ENCODE measurements around the gene NCK1.
A peak's percentile ranks its signal among the peaks of the same experiment; 100 is the strongest.

Gene NCK1

DNA sequence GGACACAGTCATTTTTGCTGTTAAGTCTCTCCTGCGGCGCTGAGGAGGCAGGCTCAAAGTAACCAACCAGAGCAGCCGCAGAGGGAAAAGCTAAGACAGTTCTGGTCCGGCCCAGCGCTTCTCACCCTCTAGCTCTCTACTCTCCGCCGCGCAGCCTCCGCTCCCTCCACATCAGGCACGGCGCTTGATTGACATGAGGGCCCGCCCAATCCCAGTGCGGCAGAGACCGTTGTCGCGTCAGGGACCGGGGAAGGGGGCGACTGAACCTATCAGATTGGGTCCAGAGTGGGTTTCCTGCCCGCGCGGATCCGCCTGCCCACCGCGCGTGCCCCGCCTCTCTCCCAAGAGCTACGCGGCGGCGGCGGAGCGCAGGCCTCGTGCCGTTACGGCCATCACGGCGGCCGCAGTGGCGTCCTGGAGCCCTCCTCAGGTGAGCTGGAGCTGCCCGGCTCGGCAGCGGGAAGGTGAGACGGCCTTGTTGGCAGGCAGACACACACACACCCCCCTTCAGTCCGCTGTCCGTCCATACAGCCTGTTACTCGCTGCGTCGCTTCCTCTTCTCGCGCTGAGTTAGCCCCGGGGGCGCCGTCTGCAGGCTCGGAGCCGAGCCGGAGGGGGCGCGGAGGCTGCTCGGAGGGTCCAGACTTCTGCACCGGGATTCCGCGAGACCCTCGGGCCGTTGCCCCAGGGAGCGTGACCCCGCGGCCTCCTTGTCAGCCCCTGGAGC is at the start of gene NCK1:
TSS of gene NCK1 (plus strand) at position 319 of the 727 bp plus-strand sequence. CDS start 65,794 bp downstream, outside the sequence.
- DNase-seq = peak; percentile 98

DNA sequence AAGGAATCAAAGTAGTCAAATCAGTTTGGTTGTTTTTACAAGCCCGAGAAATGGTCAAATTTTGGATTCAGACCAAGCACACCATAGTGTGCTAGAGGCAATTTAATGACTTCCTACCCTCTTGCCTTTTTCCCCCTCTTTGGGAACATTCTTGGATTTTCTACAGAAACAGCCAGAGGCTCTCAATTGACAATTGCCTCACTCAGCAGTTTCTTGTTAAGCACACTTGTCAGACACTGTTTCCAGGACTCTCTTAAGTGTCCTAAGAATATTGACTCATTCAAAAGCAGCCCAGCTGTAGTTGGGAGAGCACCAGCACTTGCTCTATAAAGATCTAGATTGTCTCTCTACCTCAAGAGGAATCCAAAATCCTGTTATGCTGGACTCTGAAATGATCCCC is 44.6 kb upstream of the NCK1 start:
- DNase-seq = no peak

DNA sequence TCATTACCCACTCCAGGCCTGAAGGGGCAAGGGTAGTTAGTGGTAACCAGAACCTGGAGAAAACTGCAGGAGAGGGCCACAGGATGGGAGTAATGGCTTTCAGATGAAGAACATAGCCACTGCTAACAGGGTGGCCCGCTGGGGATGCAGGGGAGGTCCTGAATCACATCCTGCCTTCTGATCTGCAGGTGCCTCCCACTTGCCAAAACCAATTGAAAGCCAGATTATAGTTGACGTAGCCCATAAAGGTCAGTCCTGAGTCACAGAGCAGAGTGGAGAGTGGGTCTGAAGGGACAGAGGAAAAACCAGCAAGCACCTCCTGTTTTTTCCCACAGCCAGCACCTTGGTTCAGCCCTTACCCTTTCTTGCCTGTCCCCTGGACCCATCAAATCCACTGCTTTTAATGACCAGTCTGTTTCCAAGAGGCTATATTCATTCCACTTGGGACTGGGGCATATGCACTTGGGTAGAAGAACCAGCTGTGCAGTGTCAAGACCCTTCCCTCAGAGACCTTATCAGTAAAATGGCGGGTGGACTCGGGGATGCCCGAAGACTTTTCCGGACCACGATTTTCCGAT is 43.7 kb upstream of the NCK1 start:
- peak; percentile 52 for DNase-seq

DNA sequence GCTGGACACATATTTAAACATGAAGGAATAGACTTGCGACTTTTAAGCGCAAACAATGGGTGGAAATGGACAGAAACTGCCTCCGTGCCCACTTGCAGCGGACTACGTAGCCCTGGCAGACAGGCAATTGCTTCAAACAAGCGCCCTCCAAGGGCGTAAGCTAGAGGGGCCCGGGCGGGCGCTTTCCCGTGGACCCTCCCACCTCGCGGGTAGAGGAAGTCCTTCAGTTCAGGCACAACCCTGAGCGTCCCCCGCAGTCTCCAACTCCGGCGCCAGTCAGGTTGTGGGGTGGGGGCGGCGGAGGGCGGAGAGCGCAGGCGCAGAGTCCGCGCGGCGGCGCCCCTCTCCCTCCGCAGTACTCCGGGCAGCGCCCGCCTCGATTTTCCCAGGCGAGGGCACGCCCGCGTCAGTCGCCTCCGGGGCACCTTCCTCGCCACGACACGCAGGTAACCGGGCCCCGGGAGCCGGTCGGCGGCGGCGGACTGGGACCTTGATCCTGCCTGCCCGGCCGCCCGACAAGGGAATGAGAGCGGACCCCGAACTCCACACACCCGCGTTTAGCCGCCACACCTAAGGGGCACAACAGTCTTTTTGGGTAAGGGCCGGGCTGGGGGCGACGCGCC is 43.1 kb upstream of the NCK1 start, which contains the start of gene SLC35G2:
TSS of gene SLC35G2 (plus strand) at position 358 of the 623 bp plus-strand sequence. CDS start 35,335 bp downstream, outside the sequence.
- peak; percentile 49 for DNase-seq

DNA sequence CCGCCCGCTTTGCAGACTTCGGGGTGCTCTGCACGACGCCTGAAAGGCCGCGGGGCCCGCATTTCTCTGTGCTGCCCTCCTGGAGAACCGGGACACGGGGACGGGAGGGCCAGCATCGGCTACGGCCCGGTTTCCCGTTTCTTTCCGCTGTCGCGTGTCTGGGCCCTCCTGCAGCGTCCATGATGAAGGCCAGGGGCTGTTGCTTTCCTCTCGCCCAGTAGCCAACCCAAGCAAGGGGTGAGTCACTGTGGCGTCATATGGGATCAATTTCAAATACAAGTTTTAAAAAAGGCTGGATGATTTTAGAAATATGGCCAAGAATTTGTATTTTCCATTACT is 42.6 kb upstream of the NCK1 start:
- DNase-seq = peak; percentile 18

DNA sequence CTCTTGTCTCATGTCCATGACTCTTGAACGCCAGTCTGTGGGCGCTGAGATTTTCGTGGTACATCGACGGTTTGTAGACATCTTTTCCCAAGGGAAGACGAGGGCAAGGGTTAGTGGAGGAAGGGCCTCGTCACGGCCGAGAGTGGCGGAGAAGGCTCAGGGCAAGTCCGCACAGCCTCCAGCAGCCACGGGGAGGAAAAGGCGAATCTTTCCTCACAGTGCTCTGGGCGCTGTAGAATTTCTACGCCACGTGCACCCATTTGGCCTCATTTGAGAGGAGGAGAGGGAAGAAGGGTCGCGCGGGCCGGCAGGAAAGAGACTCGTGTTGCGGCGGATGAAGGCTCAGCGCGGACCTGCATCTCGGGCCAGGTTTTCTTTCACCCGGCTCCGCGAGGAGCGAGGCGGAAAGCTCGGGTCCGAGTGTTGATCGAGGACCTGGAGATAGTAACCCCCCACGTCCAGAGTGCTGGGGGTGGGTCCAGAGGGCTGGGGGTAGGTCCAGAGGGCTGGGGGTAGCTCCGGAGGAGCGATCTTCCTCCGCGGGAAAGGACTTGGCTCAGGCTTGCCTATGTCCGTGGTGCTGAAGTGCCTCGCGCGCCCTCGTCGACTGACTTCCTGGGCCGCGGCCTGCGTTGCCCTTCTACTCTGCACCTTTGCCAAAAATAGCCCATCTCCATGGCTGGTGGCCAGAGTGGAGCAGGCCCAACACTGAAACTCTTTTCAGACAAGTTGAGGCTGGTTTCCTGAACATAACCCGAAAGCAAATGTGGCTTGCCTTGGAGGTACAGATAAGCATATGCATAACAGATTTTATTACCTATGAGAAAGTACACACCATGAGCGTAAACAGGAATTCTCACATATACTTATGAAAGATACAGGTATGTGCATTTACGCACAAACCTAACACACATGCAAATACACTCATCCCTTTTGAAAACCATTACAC is 42.0 kb upstream of the NCK1 start:
- peak; percentile 22 for DNase-seq

DNA sequence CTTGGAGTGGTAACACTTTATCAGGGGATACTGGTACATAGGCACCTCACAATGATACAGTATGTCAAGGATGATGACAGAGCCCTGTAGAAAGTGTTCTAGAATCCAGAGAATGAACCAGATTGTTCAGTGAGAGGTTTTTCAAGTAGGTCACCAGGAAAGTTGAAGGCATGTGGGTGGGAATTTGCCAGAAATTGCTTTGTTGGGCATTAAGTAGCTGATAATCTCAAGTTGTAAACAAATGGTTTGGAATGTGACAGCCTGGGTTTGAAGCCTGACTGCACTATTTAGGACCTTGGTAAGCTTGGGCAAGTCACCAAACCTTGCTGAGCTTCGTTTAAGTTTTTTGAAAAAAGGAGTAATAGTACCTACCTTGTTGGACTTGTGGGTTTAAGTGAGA is 30.5 kb upstream of the NCK1 start:
- DNase-seq = no peak

DNA sequence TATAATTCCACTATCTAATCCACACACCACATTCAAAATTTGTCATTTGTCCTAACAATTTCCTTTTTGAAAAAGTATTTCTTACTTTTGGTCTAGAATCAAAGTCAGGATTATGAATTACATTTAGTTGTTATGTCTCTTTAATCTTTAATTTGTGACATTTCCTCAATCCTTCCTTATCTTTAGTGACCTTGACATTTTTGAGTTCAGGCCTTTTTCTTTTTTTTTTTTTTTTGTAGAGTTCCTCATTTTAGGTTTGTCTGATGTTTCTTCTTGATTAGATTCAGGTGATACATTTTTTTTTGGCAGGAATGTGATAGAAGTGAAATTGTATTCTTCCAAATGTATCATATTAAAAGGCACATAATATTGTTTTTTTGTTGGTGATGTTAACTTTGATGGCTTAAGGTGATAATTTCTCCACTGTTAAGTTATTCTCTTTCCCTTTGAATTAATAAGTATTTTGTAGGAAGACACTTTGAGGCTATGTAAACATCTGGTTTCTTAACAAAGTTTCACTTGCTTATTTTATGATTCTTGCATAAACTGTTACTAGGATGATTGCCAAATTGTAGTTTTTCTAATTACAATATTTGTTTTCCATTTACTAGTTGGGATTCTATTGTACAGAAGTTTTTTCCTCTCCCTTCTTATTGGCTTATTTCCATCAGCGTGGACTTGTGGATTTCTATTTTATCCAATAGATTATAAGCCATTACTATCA is 26.8 kb upstream of the NCK1 start:
- no peak for DNase-seq

DNA sequence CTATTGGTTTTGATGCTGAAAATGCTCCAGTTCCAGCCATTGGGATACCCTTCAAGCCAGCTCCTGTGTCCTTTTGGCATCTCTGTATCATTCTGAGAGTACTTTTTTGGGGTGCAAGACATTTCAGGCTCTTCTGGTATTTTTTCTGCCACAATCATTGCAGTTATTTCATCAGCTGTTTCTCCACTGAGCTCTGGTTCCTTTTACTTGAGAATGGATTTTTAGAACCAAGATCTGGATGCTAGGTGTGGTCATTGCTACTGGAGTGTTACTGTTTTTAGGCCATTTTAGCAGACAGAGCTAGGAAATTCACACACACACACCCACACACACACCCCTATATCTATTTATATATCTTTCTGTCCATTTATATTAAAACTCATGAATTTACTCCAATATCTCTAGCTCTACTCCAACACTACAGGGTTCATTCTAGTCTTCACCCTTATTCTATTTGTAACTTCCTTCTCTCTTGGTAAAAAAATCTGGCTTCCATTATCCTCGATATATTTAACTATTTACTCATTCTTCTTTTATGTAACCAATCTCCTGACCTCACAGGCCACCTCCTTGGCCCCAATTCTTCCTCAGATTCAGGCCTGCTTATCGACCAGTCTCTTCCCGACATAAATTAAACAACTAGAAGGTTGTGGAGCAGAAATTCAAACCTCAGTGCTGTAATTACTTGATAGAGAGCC is 26.0 kb upstream of the NCK1 start:
- no peak for DNase-seq

DNA sequence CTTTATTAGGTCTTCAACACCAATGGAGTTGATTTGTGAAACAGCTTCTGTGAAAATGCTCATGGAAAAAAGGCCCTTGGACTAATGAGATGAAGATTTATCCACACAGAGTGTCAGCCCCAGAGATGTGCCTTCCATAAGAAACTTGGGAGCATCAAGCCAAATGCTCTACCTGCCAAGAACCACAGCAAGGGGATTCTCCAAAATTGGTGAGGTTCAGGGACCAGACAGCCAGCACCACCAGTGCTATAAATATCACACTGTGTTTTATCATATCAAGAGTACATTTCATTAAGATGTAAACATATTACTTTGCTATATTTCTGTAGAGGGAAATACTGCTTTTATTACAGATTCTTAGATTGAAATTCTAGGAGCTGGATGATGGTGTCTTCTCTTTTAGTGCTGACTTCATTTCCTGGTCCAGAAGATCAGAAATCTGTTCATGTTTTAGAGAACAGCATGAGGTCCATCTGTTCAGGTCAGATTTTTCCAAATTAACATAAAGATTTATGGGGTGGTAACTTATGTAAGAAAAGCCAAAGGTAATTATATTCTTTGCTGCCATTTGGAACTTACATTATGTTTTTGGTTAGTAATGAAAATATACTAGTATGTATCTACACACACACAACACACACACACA is 25.4 kb upstream of the NCK1 start:
- DNase-seq = no peak

DNA sequence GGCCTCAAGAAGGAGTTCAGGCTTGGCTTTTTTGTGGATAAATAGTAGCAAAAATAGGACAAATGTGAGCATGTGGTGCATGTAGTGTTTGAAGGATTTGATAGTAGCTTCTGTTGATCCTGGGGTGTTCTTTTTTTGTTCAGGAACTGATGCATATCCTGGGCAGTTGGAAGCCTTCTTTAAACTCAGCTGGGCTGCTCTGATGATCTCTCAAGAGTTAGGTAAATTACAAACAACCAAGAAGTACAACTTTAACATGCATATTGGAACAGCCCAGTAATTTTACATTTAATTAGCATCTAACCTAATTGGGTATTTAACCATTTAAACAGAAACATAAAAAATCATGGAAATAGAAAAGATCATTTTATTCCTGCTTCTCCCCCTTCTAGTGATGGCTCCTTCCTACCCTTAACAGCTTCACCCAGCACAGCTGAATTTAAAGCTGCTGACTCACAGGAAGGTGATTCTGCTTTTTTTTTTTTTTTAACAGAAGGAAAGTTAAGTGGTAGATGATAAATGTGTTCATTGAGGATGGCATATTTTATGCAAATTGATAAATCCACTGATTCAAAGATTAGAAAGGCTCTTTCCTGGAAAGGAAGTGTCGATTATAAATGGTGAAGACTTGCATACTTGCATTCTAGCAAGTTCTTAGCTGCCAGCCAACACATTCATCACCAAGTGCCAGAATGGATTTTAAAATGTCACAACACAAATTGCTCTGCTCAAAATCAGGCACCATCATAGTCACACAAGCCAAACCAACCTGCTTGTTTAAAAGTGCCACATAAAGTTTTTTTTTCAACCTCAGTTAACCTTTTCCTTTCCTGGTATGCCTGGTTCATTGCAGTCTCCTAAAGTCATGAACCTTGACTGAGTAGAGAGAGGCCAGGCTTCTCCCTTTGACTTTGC is 23.1 kb upstream of the NCK1 start:
- no peak for DNase-seq

DNA sequence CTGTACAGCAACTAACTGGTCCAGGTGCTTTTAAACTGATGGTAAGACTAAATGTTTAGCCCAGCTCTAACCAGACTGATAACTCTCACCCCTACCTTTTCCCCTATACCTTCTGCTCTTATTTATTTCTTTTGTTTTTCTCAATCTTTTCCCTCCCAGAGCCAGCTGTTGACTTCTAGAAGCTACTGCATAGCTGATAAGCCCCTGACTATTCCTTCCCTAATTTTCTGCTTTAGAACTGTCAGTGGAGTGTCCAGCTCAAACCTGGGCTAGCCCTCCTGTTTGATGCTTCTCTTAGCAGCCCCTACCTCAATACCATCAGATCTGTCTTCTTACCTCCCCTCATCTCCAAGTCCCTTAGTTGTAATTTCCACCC is 22.5 kb upstream of the NCK1 start:
- DNase-seq = no peak

DNA sequence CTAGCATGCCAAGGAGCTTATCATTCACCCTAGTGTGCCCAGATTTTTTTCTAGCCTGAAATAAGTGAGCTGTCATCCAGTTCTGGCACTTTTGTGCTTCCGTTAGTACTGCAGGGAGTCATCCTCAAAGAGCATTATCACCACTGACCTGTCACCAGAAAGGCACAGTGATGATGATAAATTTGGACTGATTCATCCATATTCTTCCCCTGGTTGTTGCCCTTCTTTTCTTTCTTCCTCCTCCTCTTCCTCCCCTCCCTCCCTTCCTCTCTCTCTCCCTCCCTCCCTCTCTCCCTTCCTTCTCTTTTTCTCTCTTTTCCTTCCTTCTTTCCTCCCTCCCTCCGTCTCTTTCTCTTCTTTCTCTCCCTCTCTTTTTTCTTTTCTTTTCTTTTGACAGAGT is 21.8 kb upstream of the NCK1 start:
- no peak for DNase-seq

DNA sequence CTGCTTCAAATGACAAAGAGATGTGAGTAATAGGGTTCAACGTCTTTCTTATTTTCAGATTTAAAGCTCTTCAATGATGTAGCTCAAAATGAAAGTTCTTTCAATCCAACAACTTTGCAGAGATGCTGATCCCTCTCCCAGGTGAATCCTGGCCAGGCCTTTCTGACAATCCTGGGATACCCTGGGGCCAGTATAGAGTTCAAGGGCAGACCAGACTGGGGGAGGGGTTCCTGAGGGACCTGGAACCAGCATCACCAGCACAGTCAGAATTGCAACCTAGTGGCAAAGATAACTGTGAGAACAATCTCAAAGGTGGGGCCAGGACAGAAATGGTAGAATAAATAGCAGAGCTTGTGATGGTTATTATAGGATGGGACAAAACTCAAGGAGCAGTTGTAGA is 19.7 kb upstream of the NCK1 start:
- DNase-seq = no peak

DNA sequence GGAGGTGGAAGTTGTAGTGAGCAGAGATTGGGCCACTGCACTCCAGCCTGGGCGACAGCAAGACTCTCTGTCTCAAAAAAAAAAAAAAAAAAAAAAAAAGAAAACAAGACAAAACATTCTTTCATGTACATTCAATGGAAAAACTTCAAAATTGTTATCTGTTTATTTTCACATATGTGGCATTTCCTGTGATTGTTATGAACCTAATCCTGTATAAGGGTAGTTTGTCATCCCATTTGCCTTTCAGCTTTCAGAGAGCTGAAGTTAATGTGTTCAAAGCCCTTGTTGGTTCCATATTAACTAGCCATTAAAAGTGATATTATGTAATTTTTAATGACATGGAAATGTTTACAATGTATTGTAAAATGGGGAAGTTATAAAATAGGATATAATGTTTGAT is 17.3 kb upstream of the NCK1 start:
- DNase-seq = no peak

DNA sequence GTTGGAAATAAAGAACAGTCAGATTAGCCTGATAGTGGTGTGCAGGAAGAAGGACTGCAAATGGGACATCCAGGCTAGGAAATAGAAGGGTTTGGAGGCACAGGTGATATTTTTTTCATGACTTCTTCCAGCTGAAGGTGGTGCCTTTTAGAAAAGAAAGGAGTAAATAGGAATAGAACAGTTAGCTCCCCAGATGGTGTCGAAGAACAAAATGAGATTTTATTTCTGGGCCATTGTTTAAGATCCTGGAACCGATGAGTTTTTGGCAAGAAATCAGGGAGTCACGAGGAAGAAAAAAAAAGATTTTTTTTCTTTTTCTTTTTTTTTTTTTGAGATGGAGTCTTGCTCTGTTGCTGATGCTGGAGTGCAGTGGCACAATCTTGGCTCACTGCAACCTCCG is 9.8 kb upstream of the NCK1 start:
- no peak for DNase-seq

DNA sequence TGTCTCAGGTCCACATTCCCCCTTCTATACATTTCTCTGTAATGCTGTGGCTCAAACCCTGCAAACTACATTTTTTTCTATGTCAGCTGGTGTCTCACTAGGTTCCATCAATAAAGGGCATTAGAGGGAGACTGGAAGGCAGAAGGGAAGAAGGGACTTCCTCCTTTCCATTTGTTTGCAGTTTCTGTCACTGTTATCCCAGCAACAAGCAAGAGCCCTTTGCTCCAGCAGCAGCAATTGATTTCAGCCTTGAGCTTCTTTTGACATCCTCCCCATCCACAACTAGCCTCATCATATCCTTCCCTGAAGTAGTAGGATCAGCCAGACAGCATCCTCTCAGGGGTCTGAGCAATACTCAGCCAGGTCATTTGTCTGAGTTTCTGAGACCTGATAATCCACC is 5.3 kb upstream of the NCK1 start:
- no peak for DNase-seq

DNA sequence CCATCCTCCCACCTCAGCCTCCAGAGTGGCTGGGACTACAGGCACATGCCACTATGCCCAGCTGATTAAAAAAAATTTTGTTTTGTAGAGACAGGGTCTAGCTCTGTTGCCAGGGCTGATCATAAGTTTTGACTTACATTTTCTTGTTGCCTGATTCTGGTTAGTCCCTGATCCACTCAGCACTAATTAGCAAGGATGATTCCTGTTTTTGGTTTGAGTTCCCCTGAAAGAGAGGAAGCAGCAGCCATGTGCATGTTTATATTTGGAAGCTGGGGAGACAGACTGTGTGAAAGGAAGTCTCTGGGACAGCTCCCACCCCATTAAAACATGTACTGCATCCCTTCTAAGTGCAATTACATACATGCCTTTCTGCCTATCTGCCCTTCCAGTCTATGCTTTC is 3.6 kb upstream of the NCK1 start:
- DNase-seq = no peak

DNA sequence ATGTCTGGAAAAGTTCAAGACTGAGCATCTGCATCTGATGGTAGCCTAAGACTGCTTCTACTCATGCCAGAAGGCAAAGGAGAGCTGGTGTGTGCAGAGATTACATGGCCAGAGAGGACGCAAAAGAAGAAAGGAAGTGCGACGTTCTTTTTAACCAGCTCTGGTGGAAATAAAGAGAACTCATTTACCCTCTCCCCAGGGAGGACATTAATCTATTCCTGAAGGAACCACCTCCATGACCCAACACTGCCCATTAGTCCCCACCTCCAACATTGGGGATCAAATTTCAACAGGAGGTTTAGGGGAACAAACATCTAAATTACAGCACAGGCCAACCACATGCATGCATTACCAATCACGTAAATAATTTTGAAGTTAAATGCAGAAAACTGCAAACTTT is 1.5 kb upstream of the NCK1 start:
- DNase-seq = no peak

DNA sequence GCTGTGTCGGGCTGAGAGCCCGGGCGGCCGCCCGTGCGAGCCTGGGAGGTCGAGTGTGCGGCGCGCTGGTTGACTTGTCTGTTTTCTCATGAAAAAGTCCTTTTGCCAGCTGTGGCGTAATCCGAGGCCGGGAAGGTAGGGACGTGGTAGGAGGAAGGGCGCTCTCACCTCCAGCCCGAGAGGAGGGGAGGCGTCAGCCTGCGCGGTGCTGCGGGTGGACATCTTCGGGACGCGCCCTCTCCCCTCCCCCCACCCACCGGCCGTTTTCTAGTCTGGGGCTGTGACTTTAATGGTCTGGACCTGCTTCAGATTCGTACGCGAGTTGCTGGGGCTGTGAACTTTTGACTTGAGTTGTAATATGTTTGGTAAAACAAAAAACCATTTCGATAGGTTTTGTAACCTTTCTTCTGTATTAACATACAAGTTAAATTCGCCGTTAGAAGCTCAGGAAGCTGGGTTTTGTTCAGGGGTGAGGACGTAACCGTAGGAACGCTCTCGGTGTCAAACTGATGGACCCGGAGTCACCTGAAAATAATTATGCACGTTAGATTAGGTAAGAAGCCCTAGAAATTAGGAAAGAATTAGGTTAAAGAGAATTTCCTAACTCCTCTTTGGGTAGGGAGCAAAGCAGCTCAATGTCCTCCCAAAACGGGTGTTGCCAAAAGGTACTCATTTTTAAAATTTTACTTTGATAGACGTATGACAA is 762 bp downstream of the NCK1 start:
- DNase-seq = no peak

All from activated CD8-positive, alpha-beta memory T cell treated with anti-CD3 and anti-CD28 coated beads, Interleukin-2, amount 50 U/mL, for 4 hours (primary cell).